Measurements from ENCODE around the gene PDE4B. TPM values are rescaled to one million over a fixed set of nuclear protein-coding genes. Genes with fewer than 3 reads are reported as not detected.

PDE4B gene
- total and polyA plus RNA-seq, 10 of the 15 experiments (the other 5 are each of a cell fraction or from before 2014, with no cell fraction given) = 3.0 to 13.2 (median 5.7) TPM

- TF ChIP-seq, protein P1, sequence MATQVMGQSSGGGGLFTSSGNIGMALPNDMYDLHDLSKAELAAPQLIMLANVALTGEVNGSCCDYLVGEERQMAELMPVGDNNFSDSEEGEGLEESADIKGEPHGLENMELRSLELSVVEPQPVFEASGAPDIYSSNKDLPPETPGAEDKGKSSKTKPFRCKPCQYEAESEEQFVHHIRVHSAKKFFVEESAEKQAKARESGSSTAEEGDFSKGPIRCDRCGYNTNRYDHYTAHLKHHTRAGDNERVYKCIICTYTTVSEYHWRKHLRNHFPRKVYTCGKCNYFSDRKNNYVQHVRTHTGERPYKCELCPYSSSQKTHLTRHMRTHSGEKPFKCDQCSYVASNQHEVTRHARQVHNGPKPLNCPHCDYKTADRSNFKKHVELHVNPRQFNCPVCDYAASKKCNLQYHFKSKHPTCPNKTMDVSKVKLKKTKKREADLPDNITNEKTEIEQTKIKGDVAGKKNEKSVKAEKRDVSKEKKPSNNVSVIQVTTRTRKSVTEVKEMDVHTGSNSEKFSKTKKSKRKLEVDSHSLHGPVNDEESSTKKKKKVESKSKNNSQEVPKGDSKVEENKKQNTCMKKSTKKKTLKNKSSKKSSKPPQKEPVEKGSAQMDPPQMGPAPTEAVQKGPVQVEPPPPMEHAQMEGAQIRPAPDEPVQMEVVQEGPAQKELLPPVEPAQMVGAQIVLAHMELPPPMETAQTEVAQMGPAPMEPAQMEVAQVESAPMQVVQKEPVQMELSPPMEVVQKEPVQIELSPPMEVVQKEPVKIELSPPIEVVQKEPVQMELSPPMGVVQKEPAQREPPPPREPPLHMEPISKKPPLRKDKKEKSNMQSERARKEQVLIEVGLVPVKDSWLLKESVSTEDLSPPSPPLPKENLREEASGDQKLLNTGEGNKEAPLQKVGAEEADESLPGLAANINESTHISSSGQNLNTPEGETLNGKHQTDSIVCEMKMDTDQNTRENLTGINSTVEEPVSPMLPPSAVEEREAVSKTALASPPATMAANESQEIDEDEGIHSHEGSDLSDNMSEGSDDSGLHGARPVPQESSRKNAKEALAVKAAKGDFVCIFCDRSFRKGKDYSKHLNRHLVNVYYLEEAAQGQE (IDR thresholded peaks at IDR 0.05; ENCODE audit: low read depth, low read length) = no peak
- TF ChIP-seq USF1 (IDR thresholded peaks at IDR 0.05; ENCODE audit: borderline replicate concordance, extremely low read length, insufficient read depth, low read depth, low read length) = no peak
- TF ChIP-seq, protein P2, sequence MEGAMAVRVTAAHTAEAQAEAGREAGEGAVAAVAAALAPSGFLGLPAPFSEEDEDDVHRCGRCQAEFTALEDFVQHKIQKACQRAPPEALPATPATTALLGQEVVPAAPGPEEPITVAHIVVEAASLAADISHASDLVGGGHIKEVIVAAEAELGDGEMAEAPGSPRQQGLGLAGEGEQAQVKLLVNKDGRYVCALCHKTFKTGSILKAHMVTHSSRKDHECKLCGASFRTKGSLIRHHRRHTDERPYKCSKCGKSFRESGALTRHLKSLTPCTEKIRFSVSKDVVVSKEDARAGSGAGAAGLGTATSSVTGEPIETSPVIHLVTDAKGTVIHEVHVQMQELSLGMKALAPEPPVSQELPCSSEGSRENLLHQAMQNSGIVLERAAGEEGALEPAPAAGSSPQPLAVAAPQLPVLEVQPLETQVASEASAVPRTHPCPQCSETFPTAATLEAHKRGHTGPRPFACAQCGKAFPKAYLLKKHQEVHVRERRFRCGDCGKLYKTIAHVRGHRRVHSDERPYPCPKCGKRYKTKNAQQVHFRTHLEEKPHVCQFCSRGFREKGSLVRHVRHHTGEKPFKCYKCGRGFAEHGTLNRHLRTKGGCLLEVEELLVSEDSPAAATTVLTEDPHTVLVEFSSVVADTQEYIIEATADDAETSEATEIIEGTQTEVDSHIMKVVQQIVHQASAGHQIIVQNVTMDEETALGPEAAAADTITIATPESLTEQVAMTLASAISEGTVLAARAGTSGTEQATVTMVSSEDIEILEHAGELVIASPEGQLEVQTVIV (IDR thresholded peaks at IDR 0.05; ENCODE audit: borderline replicate concordance, partially characterized antibody) = no peak
- no peak for TF ChIP-seq MAX (IDR thresholded peaks at IDR 0.05; ENCODE audit: low read depth, low read length)
- no peak for TF ChIP-seq RELA (IDR thresholded peaks at IDR 0.05; ENCODE audit: borderline replicate concordance, partially characterized antibody)
- peak; percentile 50 to 58; a peak in 2 of 4 replicates for TF ChIP-seq IKZF2 (IDR thresholded peaks at IDR 0.05)
- TF ChIP-seq ETV6 (conservative IDR thresholded peaks at IDR 0.05 in 1 of 2, IDR thresholded peaks at IDR 0.05 in 1 of 2; ENCODE audit: borderline replicate concordance in 1 of 2, low read depth in 1 of 2) = peak in 1 of 2 experiments; percentile 3; a peak in 1 of 4 replicates
- no peak for TF ChIP-seq BRCA1 (IDR thresholded peaks at IDR 0.05; ENCODE audit: low read depth, low read length)
- TF ChIP-seq POLR2AphosphoS5 (IDR thresholded peaks at IDR 0.05; ENCODE audit: low read length) = peak; percentile 48; the same call in 1 of the 2 replicates
- no peak for TF ChIP-seq RB1 (IDR thresholded peaks at IDR 0.05; ENCODE audit: borderline replicate concordance)
- TF ChIP-seq RELB (IDR thresholded peaks at IDR 0.05; ENCODE audit: low read depth) = peak; percentile 34; the same call in 1 of the 2 replicates
- TF ChIP-seq NR2C2 (IDR thresholded peaks at IDR 0.05; ENCODE audit: borderline replicate concordance, control insufficient read depth, insufficient read length, low read depth) = no peak
- TF ChIP-seq HSF1 (IDR thresholded peaks at IDR 0.05; ENCODE audit: low read depth, low read length) = no peak
- no peak for TF ChIP-seq RBBP5 (conservative IDR thresholded peaks at IDR 0.05)
- TF ChIP-seq ZNF24 (IDR thresholded peaks at IDR 0.05) = no peak
- peak in 1 of 2 experiments; percentile 57; a peak in 1 of 4 replicates for TF ChIP-seq CEBPB (IDR thresholded peaks at IDR 0.05; ENCODE audit: borderline replicate concordance in 1 of 2, low read depth in 2 of 2, low read length in 2 of 2)
- no peak for TF ChIP-seq STAT3 (IDR thresholded peaks at IDR 0.05; ENCODE audit: low read depth, low read length)
Measured at GRCh38 chr1:66395202-66396061, 602.7 kb downstream of the PDE4B start (continued).

Data from GM12878 (cell line).